ENCODE measurements around the gene SERPIND1. TPM values are rescaled to one million over a fixed set of nuclear protein-coding genes. Genes with fewer than 3 reads are reported as not detected.
A peak's percentile ranks its signal among the peaks of the same experiment; 100 is the strongest.

SERPIND1 gene
- total and polyA plus RNA-seq, 10 donors: 0.03 to 0.14 (median 0.09) TPM; not detected in 6

DNA sequence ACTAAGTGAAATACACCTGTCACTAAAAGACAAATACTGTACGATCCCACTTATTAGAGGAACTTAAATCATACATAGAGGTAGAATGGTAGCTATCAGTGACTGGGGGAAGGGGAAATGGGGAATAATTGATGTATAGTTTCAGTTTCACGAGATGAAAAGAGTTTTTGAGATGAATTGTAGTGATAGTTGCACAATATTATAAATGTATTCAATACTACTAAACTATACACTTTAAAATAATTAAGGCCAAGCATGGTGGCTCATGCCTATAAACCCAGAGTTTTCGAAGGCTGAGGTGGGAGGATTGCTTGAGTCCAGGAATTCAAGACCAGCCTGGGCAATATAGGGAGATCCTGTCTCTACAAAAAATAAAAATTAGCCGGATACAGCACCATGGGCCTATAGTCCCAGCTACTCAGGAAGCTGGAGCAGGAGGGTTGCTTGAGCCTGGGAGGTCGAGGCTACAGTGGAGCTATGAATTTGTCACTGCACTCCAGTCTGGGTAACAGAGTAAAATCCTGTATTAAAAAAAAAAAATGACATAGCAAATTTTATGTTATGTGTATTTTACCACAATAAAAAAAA lies 40.4 kb downstream of the SERPIND1 start:
- Histone ChIP-seq H3K27ac (no peak overlapping the region), H3K4me1 (peaks cover 0 to 11% (median 0%) of the 10 kb centered on the region in 6 donors), H3K27me3 (replicated peaks in 1 of 7) (no peaks in the 10 kb centered on the region), H3K4me3 (no peak overlapping the region), H3K36me3 (peaks cover 5 to 100% (median 76%) of the 10 kb centered on the region in 6 donors), H3K9me3 (no peaks in the 10 kb centered on the region)
- intact Hi-C loops (cut with DNase I; ENCODE audit: low total_unique reads): no loop called here
- WGBS, 5 donors: 82 to 90% (median 89%) methylated on average over 5 of the region's 5 CpGs
- TF ChIP-seq POLR2A (IDR thresholded peaks at IDR 0.05): no peak
- TF ChIP-seq POLR2AphosphoS5 (IDR thresholded peaks at IDR 0.05): no peak
- TF ChIP-seq, protein P1, sequence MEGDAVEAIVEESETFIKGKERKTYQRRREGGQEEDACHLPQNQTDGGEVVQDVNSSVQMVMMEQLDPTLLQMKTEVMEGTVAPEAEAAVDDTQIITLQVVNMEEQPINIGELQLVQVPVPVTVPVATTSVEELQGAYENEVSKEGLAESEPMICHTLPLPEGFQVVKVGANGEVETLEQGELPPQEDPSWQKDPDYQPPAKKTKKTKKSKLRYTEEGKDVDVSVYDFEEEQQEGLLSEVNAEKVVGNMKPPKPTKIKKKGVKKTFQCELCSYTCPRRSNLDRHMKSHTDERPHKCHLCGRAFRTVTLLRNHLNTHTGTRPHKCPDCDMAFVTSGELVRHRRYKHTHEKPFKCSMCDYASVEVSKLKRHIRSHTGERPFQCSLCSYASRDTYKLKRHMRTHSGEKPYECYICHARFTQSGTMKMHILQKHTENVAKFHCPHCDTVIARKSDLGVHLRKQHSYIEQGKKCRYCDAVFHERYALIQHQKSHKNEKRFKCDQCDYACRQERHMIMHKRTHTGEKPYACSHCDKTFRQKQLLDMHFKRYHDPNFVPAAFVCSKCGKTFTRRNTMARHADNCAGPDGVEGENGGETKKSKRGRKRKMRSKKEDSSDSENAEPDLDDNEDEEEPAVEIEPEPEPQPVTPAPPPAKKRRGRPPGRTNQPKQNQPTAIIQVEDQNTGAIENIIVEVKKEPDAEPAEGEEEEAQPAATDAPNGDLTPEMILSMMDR (IDR thresholded peaks at IDR 0.05 in 8 of 11, conservative IDR thresholded peaks at IDR 0.05 in 3 of 11): no peak
- no peak for DNase-seq

DNA sequence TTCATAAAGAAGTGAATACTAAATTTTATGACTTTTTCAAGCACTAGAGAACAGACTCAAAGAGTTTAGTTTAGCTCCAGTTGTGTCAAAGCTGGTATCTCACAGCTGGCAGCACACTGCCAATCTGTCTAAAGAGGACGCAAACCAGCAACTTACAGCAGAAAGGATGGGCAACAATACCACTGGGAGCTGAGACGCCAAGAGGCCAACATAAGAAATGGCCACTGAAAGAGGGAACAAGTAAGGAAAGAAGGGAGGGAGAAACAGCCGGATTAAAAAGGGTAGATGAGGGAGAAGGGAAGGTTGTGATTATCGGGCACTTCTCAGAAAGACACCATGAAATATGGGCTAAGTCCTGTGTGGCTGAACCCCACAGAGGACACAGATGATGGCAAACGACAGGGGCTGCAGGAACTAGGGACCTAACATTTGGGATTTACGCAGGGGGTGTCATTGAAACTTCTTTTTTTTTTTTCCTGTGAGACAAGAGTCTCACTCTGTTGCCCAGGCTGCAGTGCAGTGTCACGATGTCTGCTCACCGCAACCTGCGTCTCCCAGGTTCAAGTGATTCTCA lies 41.7 kb downstream of the SERPIND1 start:
- Histone ChIP-seq H3K4me3 (no peak overlapping the region), H3K9me3 (no peaks in the 10 kb centered on the region), H3K36me3 (peaks cover 3 to 100% (median 81%) of the 10 kb centered on the region in 6 donors), H3K27me3 (replicated peaks in 1 of 7) (no peaks in the 10 kb centered on the region), H3K27ac (no peak overlapping the region), H3K4me1 (peaks cover 0 to 5% (median 0%) of the 10 kb centered on the region in 6 donors)
- DNase-seq: no peak
- intact Hi-C loops (cut with DNase I; ENCODE audit: low total_unique reads): no loop called here
- TF ChIP-seq POLR2A (IDR thresholded peaks at IDR 0.05): no peak
- TF ChIP-seq, protein P1 (IDR thresholded peaks at IDR 0.05 in 8 of 11, conservative IDR thresholded peaks at IDR 0.05 in 3 of 11): no peak
- no peak for TF ChIP-seq POLR2AphosphoS5 (IDR thresholded peaks at IDR 0.05)
- 95 to 97% (median 96%) methylated on average over 9 of the region's 9 CpGs for whole genome bisulfite sequencing, 5 donors

GRCh38 chr22:20816559-20816958 lies 42.6 kb downstream of the SERPIND1 start:
- no peaks in the 10 kb centered on the region for H3K27me3 ChIP-seq (replicated peaks in 1 of 7)
- no peak overlapping the region for H3K4me3 ChIP-seq
- intact Hi-C loops (cut with DNase I; ENCODE audit: low total_unique reads): no loop called here
- DNase-seq: no peak
- TF ChIP-seq, protein P1 (IDR thresholded peaks at IDR 0.05 in 8 of 11, conservative IDR thresholded peaks at IDR 0.05 in 3 of 11): no peak
- TF ChIP-seq POLR2AphosphoS5 (IDR thresholded peaks at IDR 0.05): no peak
- no peak for TF ChIP-seq POLR2A (IDR thresholded peaks at IDR 0.05)
- H3K4me1 ChIP-seq: no peaks in the 10 kb centered on the region
- peak overlapping the region in 1 of 8 donors; percentile 34 for H3K27ac ChIP-seq
- no peaks in the 10 kb centered on the region for H3K9me3 ChIP-seq
- 83 to 96% (median 90%) methylated on average over 6 of the region's 6 CpGs for WGBS, 5 donors
- peaks cover 3 to 100% (median 78%) of the 10 kb centered on the region in 6 donors for H3K36me3 ChIP-seq

GRCh38 chr22:20818471-20818870 lies 44.6 kb downstream of the SERPIND1 start:
- DNase-seq: no peak

More at GRCh38 chr22:20818471-20818870, 44.6 kb downstream of the SERPIND1 start:
- H3K4me3 ChIP-seq: no peak overlapping the region
- H3K36me3 ChIP-seq: peaks cover 3 to 100% (median 74%) of the 10 kb centered on the region in 6 donors
- WGBS, 5 donors: 93 to 97% (median 94%) methylated on average over 3 of the region's 3 CpGs
- TF ChIP-seq, protein P1 (IDR thresholded peaks at IDR 0.05 in 8 of 11, conservative IDR thresholded peaks at IDR 0.05 in 3 of 11): no peak
- no peak for TF ChIP-seq POLR2AphosphoS5 (IDR thresholded peaks at IDR 0.05)
- TF ChIP-seq POLR2A (IDR thresholded peaks at IDR 0.05): no peak
- no peak overlapping the region for H3K27ac ChIP-seq
- no peaks in the 10 kb centered on the region for H3K9me3 ChIP-seq
- H3K27me3 ChIP-seq (replicated peaks in 1 of 7): no peaks in the 10 kb centered on the region
- intact Hi-C loops (cut with DNase I; ENCODE audit: low total_unique reads): no loop called here
- H3K4me1 ChIP-seq: no peaks in the 10 kb centered on the region
